ENCODE measurements around the gene HSPD1.
"Not testable (repeated sequence)": the region's sequence is repeated elsewhere in the genome, so short reads cannot be mapped to it uniquely, and the experiment has no call there.

HSPD1 gene

DNA sequence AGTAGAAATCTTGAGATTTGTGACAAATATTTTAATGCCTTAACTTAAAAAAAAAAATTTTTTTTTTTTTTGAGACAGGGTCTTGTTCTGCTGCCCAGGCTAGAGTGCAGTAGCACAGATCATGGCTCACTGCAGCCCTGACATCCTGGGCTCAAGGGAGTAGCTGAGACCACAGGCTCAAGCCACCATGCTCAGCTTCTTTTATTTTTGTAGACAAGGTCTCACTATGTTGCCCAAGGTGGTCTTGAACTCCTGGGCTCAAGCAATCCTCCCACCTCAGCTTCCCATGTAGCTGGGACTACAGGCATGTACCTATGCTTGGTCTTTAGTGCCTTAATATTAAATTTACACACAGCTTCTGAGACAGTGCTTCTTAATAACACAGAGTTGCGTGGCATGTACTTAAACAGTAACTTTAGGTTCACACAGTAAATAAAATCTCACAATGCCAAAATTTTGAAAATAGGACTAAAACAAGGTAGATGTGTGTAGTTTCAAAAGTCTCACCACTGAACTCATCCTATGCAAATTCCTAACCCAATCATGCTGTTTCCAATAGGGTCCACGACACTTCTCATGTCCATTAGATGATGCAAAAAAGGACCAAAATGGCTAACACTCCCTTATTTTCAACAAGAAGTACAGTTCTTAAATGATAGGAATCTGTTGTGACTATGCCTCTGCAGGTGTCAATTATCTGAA, 4.1 kb downstream of the HSPD1 start:
- DNase-seq = no peak

DNA sequence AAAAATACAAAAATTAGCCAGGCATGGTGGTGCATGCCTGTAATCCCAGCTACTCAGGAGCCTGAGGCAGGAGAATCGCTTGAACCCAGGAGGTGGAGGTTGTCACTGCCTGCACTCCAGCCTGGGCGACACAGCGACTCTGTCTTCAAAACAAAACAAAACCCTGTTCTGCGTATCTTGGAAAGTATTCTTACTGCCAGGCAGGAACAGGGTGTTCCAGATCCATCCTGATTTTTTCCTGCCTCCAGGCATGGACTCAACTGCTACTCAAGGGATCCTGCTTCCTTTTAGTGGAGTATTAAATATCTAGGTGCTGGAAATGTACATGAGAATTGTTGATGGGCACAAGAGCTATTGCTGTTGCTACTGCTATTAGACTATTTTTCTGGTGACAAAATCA, 12.3 kb downstream of the HSPD1 start:
- DNase-seq = no peak

DNA sequence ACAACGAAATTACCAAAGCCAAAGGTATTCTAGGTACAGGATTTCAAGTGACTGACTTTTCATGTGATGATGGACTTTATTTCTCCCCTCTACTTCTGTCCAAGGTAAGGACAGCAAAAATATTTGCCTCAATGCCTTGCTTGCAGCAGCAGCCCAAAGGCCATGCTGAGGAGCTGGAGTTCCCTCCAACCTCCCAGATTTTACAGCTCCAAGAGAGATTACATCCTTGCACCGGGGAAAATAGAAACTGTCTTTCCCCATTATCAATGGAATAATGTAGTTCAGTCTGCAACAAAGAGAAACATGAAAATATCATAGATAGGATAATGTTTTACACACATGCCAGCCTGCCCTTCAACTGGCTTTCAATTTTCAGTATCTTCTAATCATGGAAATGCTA, 13.5 kb downstream of the HSPD1 start:
- peak; percentile 10 for DNase-seq

DNA sequence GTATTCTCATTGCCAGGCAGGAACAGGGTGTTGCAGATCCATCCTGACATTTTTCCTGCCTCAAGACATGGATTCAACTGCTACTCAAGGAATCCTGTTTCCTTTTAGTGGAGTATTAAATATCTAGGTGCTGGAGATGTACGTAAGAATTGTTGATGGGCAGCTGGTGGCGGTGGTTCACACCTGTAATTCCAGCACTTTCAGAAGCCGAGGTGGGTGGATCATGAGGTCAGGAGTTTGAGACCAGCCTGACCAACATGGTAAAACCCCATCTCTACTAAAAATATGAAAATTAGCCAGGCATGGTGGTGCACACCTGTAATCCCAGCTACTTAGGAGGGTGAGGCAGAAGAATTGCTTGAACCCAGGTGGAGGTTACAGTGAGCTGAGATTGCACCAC, 15.4 kb downstream of the HSPD1 start:
- not testable (repeated sequence) for DNase-seq

DNA sequence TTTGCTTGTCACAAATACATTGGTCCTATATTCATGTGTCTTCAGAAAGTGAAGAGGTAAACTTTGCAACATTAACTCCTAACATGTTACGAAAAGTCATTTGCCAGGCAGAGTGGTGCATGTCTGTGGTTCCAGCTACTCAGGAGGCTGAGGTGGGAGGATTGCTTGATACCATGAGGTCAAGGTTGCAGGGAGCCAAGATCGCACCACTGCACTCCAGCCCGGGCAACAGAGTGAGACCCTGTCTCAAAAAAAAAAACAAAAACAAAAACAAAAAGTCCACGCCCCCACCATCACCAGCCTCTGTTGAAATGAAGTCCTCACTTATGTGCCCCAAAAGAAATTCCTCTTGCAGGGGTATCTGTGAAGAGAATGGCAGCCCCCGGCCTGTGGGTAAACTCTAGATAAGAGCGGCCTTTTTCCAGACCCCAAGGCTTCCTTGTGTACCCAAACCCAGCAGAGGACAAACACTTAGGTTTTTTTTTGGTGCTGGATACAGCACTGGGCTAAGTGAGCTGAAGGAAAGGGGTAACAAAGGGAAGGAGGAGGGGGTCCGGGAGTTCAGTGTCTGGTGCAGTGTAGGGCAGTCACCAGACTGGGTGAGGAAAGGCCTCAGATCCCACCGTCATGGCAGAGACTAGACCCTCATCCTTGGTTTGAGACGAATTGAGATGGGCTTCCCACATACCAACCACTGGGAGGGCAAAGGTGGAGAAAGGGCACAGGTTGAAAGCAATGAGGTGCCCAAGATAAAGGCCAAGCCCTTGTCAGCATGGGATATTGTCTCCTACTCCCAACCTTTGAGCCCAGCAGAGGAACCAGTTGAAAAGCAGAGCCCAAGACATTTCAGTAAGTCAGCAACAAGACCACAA, 19.2 kb downstream of the HSPD1 start:
- DNase-seq = no peak

GRCh38 chr2:197477797-197478196, 21.8 kb downstream of the HSPD1 start:
- DNase-seq = no peak

DNA sequence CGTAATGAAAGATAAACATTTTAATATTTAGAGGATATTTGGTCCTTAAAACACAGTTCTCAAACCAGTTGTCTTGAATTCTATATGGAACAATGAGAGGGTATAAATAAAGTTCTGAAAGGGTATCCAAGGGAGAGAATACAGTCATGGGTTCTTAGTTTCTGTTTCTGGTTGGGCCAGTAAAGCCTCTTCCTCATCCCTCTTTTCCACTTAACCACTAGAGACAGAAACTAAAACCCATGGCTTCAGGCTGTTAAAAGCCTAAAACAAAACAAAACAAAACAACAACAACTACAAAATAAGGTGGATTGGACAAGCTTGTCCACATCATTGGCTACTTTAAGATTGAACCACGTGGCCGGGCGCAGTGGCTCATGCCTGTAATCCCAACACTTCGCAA, 27.5 kb downstream of the HSPD1 start:
- DNase-seq = no peak

- no peak for DNase-seq
These were observed 35.5 kb downstream of the HSPD1 start for GRCh38 chr2:197464175-197464574.

DNA sequence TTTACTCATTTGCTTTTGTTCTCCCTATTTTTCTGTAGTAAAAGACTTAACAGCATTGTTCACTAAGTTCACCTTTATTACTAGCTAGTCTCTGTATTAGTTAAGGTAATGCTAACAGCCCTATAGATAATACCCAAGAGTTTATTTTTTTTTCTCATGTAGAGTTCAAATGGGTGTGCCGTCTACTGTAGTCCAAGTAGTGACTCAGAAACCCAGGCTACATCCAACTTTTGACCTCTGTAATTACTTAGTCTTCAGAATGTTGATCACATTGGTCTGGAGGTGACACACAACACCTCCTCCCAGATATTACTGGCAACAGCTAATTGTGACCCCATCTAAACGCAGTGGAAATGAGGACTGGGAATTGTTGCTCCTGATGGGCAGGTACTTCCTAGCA, 38.6 kb downstream of the HSPD1 start:
- no peak for DNase-seq

- DNase-seq = peak; percentile 35
These were observed 39.0 kb downstream of the HSPD1 start for GRCh38 chr2:197460649-197461048.

DNA sequence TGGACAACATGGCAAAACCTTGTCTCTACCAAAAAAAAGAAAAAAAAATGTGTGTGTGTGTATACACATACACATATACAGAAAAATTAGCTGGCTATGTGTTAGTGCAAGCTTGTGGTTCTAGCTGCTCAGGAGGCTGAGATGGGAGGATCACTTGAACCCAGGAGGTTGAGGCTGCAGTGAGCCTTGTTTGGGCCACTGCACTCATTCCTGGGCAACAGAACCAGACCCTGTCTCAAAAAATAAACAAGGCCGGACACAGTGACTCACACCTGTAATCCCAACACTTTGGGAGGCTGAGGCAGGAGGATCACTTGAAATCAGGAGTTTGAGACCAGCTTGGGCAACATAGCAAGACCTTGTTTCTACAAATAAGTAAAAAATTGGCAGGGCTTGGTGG, 44.2 kb downstream of the HSPD1 start:
- DNase-seq = no peak

DNA sequence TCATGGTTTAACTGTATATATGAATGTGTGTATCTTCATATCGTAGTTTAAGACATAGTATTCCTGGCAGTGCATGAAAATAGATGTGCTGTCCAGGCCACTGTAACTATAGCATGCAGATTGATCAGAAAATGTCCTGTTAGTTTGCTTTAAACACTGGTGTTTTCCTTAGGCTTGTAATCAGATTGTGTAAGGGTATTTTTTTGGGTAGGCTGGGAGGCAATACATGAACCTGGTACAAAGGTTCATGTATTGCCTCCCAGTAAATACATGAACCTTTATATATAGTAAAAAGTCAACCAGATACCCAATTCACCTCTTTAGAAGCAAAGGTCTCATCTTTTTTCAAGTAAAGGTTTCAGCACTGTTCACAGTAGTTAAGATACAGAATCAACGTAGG, 44.7 kb downstream of the HSPD1 start:
- no peak for DNase-seq

DNA sequence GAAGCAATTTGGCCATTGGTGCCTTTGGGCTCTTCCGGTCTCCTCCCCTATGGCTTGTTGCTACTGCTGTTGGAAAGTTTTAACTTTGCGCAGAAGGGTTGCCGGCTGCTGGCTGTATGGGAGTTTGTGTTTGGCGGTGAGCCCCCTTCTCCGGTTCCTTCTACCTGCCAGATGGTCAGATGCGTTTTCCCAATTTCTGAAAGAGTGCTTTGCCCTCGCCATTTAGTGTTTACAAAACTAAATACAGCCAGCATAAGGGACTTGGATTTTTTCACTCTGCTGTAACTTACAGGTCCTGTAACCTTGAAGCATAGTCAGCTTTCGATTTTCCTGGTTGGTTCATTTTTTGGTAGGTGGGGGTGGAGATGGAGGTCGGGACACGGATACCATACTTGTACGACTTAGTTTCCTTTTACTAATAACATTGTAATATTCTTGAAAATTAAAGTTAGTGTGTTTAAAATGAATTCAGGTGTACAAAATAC, 45.7 kb downstream of the HSPD1 start:
- no peak for DNase-seq

DNA sequence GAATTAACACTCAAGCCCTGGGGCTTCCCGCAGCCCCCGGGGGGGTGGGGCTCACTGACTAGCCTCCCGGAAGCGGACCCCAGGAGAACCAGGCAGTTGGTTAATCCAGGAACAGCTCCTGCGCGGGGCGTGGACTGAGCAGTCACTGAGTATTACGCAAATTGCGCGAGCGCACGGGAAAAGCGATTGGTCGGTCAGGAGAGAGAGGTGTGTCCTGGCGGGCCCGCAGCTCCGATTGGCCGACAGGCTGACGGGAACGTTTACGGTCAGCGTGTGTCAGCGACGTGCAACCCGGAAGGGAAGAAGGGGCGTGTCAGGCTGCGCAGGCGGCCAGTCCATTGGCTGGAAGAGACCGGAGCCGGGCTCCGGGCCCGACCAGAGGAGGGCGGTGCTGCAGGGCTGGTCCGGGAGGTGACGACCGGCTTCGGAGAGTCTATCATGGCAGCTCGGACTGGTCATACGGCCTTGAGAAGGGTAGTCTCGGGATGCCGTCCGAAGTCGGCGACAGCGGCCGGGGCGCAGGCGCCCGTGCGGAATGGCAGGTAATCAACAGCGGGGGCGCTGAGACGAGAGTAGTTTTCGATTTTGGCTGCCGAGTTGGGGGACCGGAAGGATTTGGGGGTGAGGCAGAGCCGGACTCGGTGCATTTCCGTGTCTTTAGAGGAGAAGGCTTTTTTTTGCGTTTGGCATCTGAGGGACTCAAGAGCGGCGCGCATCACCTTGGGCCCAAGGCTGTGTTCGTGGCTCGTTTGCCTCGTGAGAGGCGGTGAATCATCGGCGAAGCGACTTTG, 46.3 kb downstream of the HSPD1 start, which contains the start of gene COQ10B:
COQ10B (plus strand) TSS at position 430 of the 791 bp plus-strand sequence; CDS start at position 439, 9 bp downstream.
- peak; percentile 100 for DNase-seq

GRCh38 chr2:197452754-197453122, 46.9 kb downstream of the HSPD1 start:
- no peak for DNase-seq

- DNase-seq = peak; percentile 45
These were observed 48.7 kb downstream of the HSPD1 start for GRCh38 chr2:197450935-197451358.

DNA sequence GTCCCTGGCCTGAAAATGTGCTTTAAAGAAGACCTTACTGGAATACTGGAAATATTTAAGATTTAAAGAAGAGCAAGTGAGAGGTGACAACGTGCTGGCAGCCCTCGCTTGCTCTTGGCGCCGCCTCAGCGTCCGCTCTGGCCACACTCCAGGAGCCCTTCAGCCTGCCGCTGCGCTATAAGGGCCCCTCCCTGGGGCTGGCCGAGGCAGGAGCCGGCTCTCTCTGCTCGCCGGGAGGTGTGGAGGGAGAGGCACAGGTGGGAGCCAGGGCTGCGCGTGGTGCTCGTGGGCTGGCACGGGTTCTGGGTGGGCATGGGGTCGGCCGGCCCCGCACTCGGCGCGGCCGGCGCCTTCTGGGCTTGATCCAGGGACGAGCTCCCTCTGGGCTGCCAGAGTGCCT, 49.2 kb downstream of the HSPD1 start:
- DNase-seq = no peak

GRCh38 chr2:197446844-197447243, 52.8 kb downstream of the HSPD1 start:
- no peak for DNase-seq

- no peak for DNase-seq
These were observed 53.9 kb downstream of the HSPD1 start for GRCh38 chr2:197445746-197446145.

DNA sequence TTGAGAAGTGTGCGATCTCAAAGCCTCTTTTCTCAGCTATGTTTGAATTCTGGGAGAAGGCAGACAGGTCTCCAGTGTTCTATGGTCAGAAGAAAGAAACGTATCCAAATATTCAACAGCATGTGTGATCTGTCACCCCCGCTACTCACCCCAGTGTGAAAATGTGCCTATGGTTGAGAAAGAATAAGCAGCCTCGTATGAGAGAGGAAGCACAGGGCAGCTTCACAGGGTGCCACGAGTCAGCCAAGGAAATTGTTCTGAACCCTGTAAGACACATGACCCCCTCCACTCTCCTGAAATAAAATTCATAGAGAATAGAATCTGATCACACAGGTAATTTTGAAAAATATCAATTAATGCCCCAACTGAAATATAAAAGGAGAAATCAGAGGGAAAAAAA, 56.8 kb downstream of the HSPD1 start:
- DNase-seq = no peak

DNA sequence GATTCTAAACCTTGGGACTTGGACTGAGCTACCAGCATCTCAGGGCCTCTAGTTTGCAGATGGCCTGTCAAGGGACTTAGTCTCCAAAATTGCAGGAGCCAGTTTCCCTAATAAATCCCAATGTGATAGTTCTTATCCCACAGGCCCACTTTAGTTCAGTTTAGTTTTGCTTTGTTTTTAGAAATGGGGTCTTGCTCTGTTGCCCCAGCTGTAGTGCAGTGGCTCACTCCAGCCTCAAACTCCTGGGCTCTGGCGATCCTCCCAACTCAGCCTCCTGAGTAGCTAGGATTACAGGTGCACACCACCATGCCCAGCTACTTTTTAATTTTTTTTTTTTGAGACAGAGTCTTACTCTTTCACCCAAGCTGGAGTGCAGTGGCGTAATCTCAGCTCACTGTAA, 62.3 kb downstream of the HSPD1 start:
- no peak for DNase-seq

Measured in DMS53 (cell line).